ENCODE measurements around the gene ZNF467.

Gene ZNF467

DNA sequence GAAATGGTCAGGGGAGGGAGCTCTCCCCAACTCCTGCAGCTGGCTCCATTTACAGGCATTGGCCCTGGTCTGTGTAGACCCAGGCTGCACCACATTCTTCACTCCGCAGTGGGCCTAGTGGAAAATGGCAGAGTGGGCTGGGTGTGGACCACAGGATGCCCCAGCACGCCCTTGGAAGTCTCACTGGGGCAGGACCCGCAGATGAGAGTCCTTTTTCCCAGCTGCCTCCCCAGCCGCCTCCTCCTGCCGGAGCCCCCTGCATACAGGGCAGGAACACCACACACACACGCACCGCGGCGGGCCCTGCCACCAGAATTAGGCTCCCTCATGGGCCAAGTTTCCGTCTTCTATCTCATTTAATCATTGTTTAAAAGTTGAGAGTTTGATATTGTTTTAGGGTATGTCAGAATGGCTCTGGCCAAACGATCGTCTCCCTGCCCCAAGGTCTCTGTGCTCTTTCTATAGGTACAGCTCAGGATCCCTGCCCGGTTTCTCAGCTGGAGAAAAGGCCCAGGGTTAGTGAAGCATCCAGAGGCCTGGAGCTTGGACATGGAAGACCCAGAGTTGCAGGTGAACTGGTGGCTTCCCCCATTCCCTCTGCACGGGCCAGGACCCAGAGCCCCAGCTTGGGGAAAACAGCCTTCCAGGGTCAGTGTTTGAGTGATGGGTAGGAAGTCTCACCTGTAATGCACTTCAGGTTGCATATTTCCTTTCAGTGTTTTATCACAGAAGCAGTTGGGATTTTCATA, 42.0 kb downstream of the ZNF467 start:
- Histone ChIP-seq H3K9me3 (replicated peaks; ENCODE audit: insufficient read depth, low read length) (no peaks in the 10 kb centered on the region), H3K9ac (ENCODE audit: low read length) (no peak overlapping the region), H3K27me3 (replicated peaks; ENCODE audit: insufficient read depth, low read length) (no peaks in the 10 kb centered on the region), H3K36me3 (replicated peaks; ENCODE audit: insufficient read depth, low read length) (no peaks in the 10 kb centered on the region), H3K27ac (ENCODE audit: low read length) (no peak overlapping the region), H3K79me2 (ENCODE audit: low read length) (no peaks in the 10 kb centered on the region), H3K4me1 (ENCODE audit: low read length) (no peaks in the 10 kb centered on the region), H3K9me2 (replicated peaks; ENCODE audit: insufficient read depth, low read length) (no peaks in the 10 kb centered on the region), H3F3A (ENCODE audit: insufficient read depth, low read length) (no peaks in the 10 kb centered on the region), H2AFZ (ENCODE audit: low read length) (no peak overlapping the region), H3K4me2 (ENCODE audit: low read depth, low read length) (no peak overlapping the region), H4K20me1 (ENCODE audit: insufficient read depth, low read length) (no peaks in the 10 kb centered on the region), H3K4me3 (ENCODE audit: low read length) (no peak overlapping the region)
- DNase-seq = no peak
- TF ChIP-seq, protein P1, sequence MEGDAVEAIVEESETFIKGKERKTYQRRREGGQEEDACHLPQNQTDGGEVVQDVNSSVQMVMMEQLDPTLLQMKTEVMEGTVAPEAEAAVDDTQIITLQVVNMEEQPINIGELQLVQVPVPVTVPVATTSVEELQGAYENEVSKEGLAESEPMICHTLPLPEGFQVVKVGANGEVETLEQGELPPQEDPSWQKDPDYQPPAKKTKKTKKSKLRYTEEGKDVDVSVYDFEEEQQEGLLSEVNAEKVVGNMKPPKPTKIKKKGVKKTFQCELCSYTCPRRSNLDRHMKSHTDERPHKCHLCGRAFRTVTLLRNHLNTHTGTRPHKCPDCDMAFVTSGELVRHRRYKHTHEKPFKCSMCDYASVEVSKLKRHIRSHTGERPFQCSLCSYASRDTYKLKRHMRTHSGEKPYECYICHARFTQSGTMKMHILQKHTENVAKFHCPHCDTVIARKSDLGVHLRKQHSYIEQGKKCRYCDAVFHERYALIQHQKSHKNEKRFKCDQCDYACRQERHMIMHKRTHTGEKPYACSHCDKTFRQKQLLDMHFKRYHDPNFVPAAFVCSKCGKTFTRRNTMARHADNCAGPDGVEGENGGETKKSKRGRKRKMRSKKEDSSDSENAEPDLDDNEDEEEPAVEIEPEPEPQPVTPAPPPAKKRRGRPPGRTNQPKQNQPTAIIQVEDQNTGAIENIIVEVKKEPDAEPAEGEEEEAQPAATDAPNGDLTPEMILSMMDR (IDR thresholded peaks at IDR 0.05; ENCODE audit: low read length) = no peak
- TF ChIP-seq EZH2 (optimal IDR thresholded peaks at IDR 0.05; ENCODE audit: low read depth, low read length) = no peak
- TF ChIP-seq EZH2phosphoT487 (IDR thresholded peaks at IDR 0.05; ENCODE audit: low read length) = no peak

DNA sequence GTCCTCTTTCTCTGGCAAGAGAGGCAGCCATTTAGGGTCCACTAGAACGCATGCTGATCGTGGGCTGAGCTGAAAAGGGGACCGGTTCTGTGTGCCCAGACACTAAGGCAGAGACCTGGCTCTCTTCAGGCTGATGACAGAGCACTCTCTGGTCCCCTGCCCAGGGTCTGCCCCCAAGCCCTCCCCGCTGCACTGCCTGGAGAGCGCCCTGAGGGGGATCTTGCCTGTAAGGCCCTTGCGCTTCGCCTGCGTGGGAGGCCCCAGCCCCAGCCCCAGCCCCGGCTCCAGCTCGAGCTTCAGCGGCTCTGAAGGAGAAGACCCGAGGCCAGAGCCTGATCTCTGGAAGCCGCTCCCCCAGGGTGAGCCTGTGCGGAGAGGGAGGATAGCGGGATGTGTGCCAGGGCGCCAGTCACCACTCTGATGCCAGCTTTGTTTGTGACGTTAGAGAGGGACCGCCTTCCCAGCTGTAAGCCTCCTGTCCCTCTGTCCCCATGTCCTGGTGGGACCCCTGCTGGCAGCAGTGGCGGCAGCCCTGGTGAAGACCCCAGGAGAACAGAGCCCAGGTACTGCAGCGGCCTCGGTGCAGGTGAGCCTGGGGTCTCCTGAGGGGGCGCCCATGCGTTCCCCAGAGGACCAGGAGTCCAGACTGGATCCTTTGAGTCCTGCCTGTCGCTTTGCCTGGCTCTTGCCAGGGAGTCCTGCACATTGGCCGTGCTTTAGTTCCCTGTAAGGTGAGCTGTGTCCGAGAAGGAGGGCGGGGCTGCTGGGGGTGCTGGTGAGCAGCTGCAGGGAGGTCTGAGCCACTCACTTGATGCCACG, 43.2 kb downstream of the ZNF467 start:
- TF ChIP-seq EZH2phosphoT487 (IDR thresholded peaks at IDR 0.05; ENCODE audit: low read length) = no peak
- Histone ChIP-seq H3K79me2 (ENCODE audit: low read length) (no peaks in the 10 kb centered on the region), H3K27ac (ENCODE audit: low read length) (no peak overlapping the region), H3K9me3 (replicated peaks; ENCODE audit: insufficient read depth, low read length) (no peaks in the 10 kb centered on the region), H3K9ac (ENCODE audit: low read length) (no peak overlapping the region), H3K27me3 (replicated peaks; ENCODE audit: insufficient read depth, low read length) (no peaks in the 10 kb centered on the region), H3K4me1 (ENCODE audit: low read length) (no peaks in the 10 kb centered on the region), H3K4me2 (ENCODE audit: low read depth, low read length) (no peak overlapping the region), H3K36me3 (replicated peaks; ENCODE audit: insufficient read depth, low read length) (no peaks in the 10 kb centered on the region), H4K20me1 (ENCODE audit: insufficient read depth, low read length) (no peaks in the 10 kb centered on the region), H2AFZ (ENCODE audit: low read length) (no peak overlapping the region), H3F3A (ENCODE audit: insufficient read depth, low read length) (no peaks in the 10 kb centered on the region), H3K4me3 (ENCODE audit: low read length) (no peak overlapping the region), H3K9me2 (replicated peaks; ENCODE audit: insufficient read depth, low read length) (no peaks in the 10 kb centered on the region)
- DNase-seq = no peak

DNA sequence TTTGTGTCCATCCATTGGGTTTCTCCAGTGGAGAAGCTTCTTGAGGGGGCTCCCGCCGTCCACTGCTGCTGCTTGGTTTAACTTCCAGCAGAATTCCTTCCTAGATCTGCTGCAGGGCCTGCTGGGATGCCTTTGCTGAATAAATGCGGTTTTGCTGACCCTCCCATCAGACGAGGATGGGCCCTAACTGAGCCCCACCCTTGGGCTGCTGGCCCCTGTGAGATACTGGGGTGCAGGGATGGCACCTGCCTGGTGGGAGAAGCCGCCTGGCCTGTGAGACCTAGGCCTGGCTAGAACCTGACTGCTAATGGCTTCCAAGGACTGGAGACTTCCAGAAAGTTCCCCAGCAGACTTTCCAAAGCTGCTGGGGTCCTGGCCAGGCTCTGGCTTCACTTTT, 43.8 kb downstream of the ZNF467 start:
- no peaks in the 10 kb centered on the region for H4K20me1 ChIP-seq (ENCODE audit: insufficient read depth, low read length)
- no peaks in the 10 kb centered on the region for H3F3A ChIP-seq (ENCODE audit: insufficient read depth, low read length)
- H3K4me3 ChIP-seq (ENCODE audit: low read length) = no peak overlapping the region
- H3K4me1 ChIP-seq (ENCODE audit: low read length) = no peaks in the 10 kb centered on the region
- H3K27me3 ChIP-seq (replicated peaks; ENCODE audit: insufficient read depth, low read length) = no peaks in the 10 kb centered on the region
- TF ChIP-seq EZH2phosphoT487 (IDR thresholded peaks at IDR 0.05; ENCODE audit: low read length) = no peak
- TF ChIP-seq, protein P1 (IDR thresholded peaks at IDR 0.05; ENCODE audit: low read length) = no peak
- no peak for TF ChIP-seq EZH2 (optimal IDR thresholded peaks at IDR 0.05; ENCODE audit: low read depth, low read length)
- no peak overlapping the region for H2AFZ ChIP-seq (ENCODE audit: low read length)
- H3K9ac ChIP-seq (ENCODE audit: low read length) = no peak overlapping the region
- H3K9me3 ChIP-seq (replicated peaks; ENCODE audit: insufficient read depth, low read length) = no peaks in the 10 kb centered on the region
- H3K9me2 ChIP-seq (replicated peaks; ENCODE audit: insufficient read depth, low read length) = no peaks in the 10 kb centered on the region
- no peaks in the 10 kb centered on the region for H3K79me2 ChIP-seq (ENCODE audit: low read length)
- H3K27ac ChIP-seq (ENCODE audit: low read length) = no peak overlapping the region
- no peak for DNase-seq
- no peak overlapping the region for H3K4me2 ChIP-seq (ENCODE audit: low read depth, low read length)
- H3K36me3 ChIP-seq (replicated peaks; ENCODE audit: insufficient read depth, low read length) = no peaks in the 10 kb centered on the region
